BJ (cell line): ENCODE data around the gene SULT1C2. TPM values are rescaled to one million over a fixed set of nuclear protein-coding genes. Genes with fewer than 3 reads are reported as not detected.

Experiments used
- polyA plus RNA-seq: library from polyadenylated mRNA; depleted of rRNA; stranded (reverse); fragments of >200 nt; gene quantifications from 2 replicates; pipeline ENCODE4 v1.2.3, GENCODE V29; 2011; rRNA removed

SULT1C2 gene
- polyA plus RNA-seq, 1 experiment: not detected

Other genes with a start within 250 kb of the SULT1C2 start
- not detected in 2 replicates for gene SULT1C3, start 48.9 kb upstream of the SULT1C2 start, polyA plus RNA-seq
- gene SULT1C4, start 89.1 kb downstream of the SULT1C2 start, polyA plus RNA-seq: 0.05 TPM in 1 of 2 replicates, not detected in the other
- gene GCC2, start 160.3 kb downstream of the SULT1C2 start, polyA plus RNA-seq: 4.7 and 10.4 TPM in 2 replicates
- 82.8 and 103 TPM in 2 replicates for gene LIMS1, start 245.6 kb downstream of the SULT1C2 start, polyA plus RNA-seq